B cell (primary cell): ENCODE measurements around the gene NOX1. TPM values are rescaled to one million over a fixed set of nuclear protein-coding genes. Genes with fewer than 3 reads are reported as not detected.

Experiments
- ATAC-seq: fragments of 200-7000 bp; cut with Tn5 transposase; one replicate; pipeline ENCODE4 v1.10.0; 2021; ENCODE audit warnings: low read depth, mild to moderate bottlenecking, moderate number of reproducible peaks, moderate library complexity
- CTCF ChIA-PET: fragments of 350-600 bp; sonication (Branson Sonifier 250); formaldehyde crosslinking; loops from one replicate; lab custom pipeline; 2021; ENCODE audit warnings: antibody characterized with exemption, inconsistent platforms; lab: Charles Lee
- POLR2A ChIA-PET: fragments of 350-600 bp; sonication (Branson Sonifier 250); formaldehyde crosslinking; loops from one replicate; lab custom pipeline; 2021; ENCODE audit warnings: antibody characterized with exemption; lab: Charles Lee
- DNase-seq: peaks from one replicate; pipeline ENCODE4 v3.0.0; 2013
- H2AFZ ChIP-seq: 2 replicates; pipeline ENCODE4 v1.6.1; 2012; ENCODE audit warnings: mild to moderate bottlenecking, low read depth, low read length; ENCODE audit not compliant: insufficient read depth, poor library complexity, severe bottlenecking
- H3K27ac ChIP-seq, 2 donors: 1 replicate in 1 of 2; 2 replicates in 1 of 2; pipeline ENCODE4 v1.5.1; 2012 to 2013; ENCODE audit warnings: low read length in 2 of 2, mild to moderate bottlenecking in 2 of 2, moderate library complexity in 1 of 2
- H3K27me3 ChIP-seq, 4 experiments: fragments of 200-600 bp in 1 of 4; sonication (generic) in 1 of 4; replicated peaks in 1 of 4; 1 replicate in 2 of 4; 2 replicates in 2 of 4; pipeline versions ENCODE4 v1.6.1 to v1.7.0; 2013 to 2016; ENCODE audit warnings: low read length in 3 of 4, mild to moderate bottlenecking in 2 of 4, mixed read lengths in 1 of 4, moderate library complexity in 1 of 4; ENCODE audit not compliant: insufficient read depth in 4 of 4, control insufficient read depth in 3 of 4; ENCODE audit errors: control extremely low read depth in 1 of 4
- H3K36me3 ChIP-seq, 2 experiments: replicated peaks in 1 of 2; 1 replicate in 1 of 2; 2 replicates in 1 of 2; pipeline versions ENCODE4 v1.6.1 to v1.7.1; 2013; ENCODE audit warnings: low read length in 1 of 2; ENCODE audit not compliant: insufficient read depth in 2 of 2, control insufficient read depth in 1 of 2; ENCODE audit errors: control extremely low read depth in 1 of 2, extremely low read depth in 1 of 2
- H3K4me1 ChIP-seq, 2 donors: fragments of 200-600 bp in 1 of 2; sonication (generic) in 1 of 2; 1 replicate in 1 of 2; 2 replicates in 1 of 2; pipeline versions ENCODE4 v1.5.1 to v1.6.1; 2013 to 2017; ENCODE audit warnings: low read length in 2 of 2; ENCODE audit not compliant: control insufficient read depth in 2 of 2, insufficient read depth in 2 of 2
- H3K4me2 ChIP-seq: replicated peaks from 2 replicates; pipeline ENCODE3; 2012; ENCODE audit warnings: mild to moderate bottlenecking, low read depth, low read length; ENCODE audit not compliant: poor library complexity, severe bottlenecking
- H3K4me3 ChIP-seq, 5 experiments: fragments of 200-600 bp in 1 of 5; sonication (generic) in 1 of 5; 1 replicate in 3 of 5; 2 replicates in 2 of 5; pipeline versions ENCODE4 v1.5.1 to v1.7.0; 2011 to 2016; ENCODE audit warnings: low read length in 4 of 5, mild to moderate bottlenecking in 4 of 5, low read depth in 2 of 5, control low read depth in 1 of 5, moderate library complexity in 1 of 5; ENCODE audit not compliant: insufficient read depth in 1 of 5; ENCODE audit errors: control extremely low read depth in 1 of 5, extremely low read depth in 1 of 5
- H3K79me2 ChIP-seq: fragments of 200-600 bp; sonication (generic); one replicate; pipeline ENCODE4 v1.6.0; 2016; ENCODE audit warnings: low read length; ENCODE audit not compliant: control insufficient read depth, insufficient read depth
- H3K9ac ChIP-seq: fragments of 200-600 bp; sonication (generic); 2 replicates; pipeline ENCODE4 v1.6.1; 2017; ENCODE audit warnings: mild to moderate bottlenecking, low read length, moderate library complexity
- H3K9me3 ChIP-seq, 3 donors: one replicate each; pipeline versions ENCODE4 v1.6.1 to v1.7.1; 2013; ENCODE audit warnings: low read length in 2 of 3; ENCODE audit not compliant: control insufficient read depth in 2 of 3, insufficient read depth in 1 of 3; ENCODE audit errors: control extremely low read depth in 1 of 3
- H4K20me1 ChIP-seq: 2 replicates; pipeline ENCODE4 v1.6.0; 2012; ENCODE audit warnings: mild to moderate bottlenecking, low read length; ENCODE audit not compliant: insufficient read depth, control insufficient read depth, poor library complexity, severe bottlenecking
- H3K27ac Mint-ChIP-seq: one replicate; pipeline ENCODE4 v1.8.0; 2021; ENCODE audit warnings: mixed read lengths
- H3K27me3 Mint-ChIP-seq: one replicate; pipeline ENCODE4 v1.8.0; 2021; ENCODE audit warnings: mixed read lengths
- H3K4me1 Mint-ChIP-seq: one replicate; pipeline ENCODE4 v1.8.0; 2021; ENCODE audit warnings: mixed read lengths
- H3K4me3 Mint-ChIP-seq: one replicate; pipeline ENCODE4 v1.8.0; 2021; ENCODE audit warnings: mixed read lengths
- H3K9me3 Mint-ChIP-seq: one replicate; pipeline ENCODE4 v1.8.0; 2022; ENCODE audit warnings: mixed read lengths; ENCODE audit not compliant: insufficient read depth
- CTCF ChIP-seq: fragments of 200-600 bp; IDR thresholded peaks from one replicate; pipeline ENCODE4 v1.8.0; 2022; ENCODE audit warnings: antibody characterized with exemption, mild to moderate bottlenecking
- EZH2 ChIP-seq: IDR thresholded peaks from 2 replicates; pipeline ENCODE4 v1.6.1; 2012; ENCODE audit warnings: borderline replicate concordance, low read depth, mild to moderate bottlenecking, moderate library complexity, low read length; ENCODE audit not compliant: insufficient read depth, poor library complexity, severe bottlenecking
- WGBS: methylation state at CpG from one replicate; pipeline ENCODE4 v1.1.5; 2013; ENCODE audit warnings: missing lambda C conversion rate; ENCODE audit not compliant: insufficient coverage; 5-methylcytosine and 5-hydroxymethylcytosine counted together
- intact Hi-C: fragments of 100-400 bp; cut with micrococcal nuclease; formaldehyde crosslinking; loops from one replicate; pipeline ENCODE4 v1.10.0; 2022
- polyA plus RNA-seq: library from polyadenylated mRNA; depleted of rRNA; stranded (reverse); fragments of >200 nt; gene quantifications from 2 replicates; pipeline ENCODE4 v1.2.3, GENCODE V29; 2012
- total RNA-seq, 2 donors: library from RNA; stranded (reverse); fragments of 120-200 nt in 1 of 2; gene quantifications; 1 replicate in 1 of 2; 2 replicates in 1 of 2; pipeline versions ENCODE4 v1.2.3 to v1.2.4, GENCODE V29; 2013 to 2022

The NOX1 gene
- total and polyA plus RNA-seq, 2 donors (not counting 1 experiment from before 2014, with no cell fraction given), result 0.13 TPM; not detected in 1

GRCh38 chrX:100819837-100820666 lies 54.1 kb downstream of the NOX1 start, which contains the start of gene CSTF2:
CSTF2 (plus strand) TSS chrX:100820391; CDS start chrX:100820417, 26 bp downstream.
- CTCF ChIA-PET, result no interaction called here

More at GRCh38 chrX:100819837-100820666, 54.1 kb downstream of the NOX1 start, which contains the start of gene CSTF2:
- POLR2A ChIA-PET, result no interaction called here
- Mint-ChIP-seq H3K9me3 (no peaks in the 10 kb centered on the region), H3K4me1 (peaks cover 10% of the 10 kb centered on the region), H3K27me3 (peaks cover 12% of the 10 kb centered on the region), H3K4me3 (peak within 1 kb of the TSS; percentile 88), H3K27ac (peak within 1 kb of the TSS; percentile 81)
- peaks cover 0 to 11% of the 10 kb centered on the region in 2 experiments for H3K36me3 ChIP-seq
- ATAC-seq (peak; percentile 95), DNase-seq (peak; percentile 88)
- under 1% methylated on average over 35 of the region's 49 CpGs for WGBS
- H3K27me3 ChIP-seq, result peaks cover 0 to 2% (median 0%) of the 10 kb centered on the region in 4 experiments
- TF ChIP-seq EZH2 (no peak), CTCF (no peak)
- H3K27ac ChIP-seq, result peak within 1 kb of the TSS; percentile 76 to 89
- peak within 1 kb of the TSS; percentile 81 for H2AFZ ChIP-seq
- no peaks in the 10 kb centered on the region for H3K9me3 ChIP-seq
- no peaks in the 10 kb centered on the region for H3K79me2 ChIP-seq
- peak within 1 kb of the TSS; percentile 64 to 81 (median 72) for H3K4me3 ChIP-seq
- H3K9ac ChIP-seq, result peak within 1 kb of the TSS; percentile 67
- peaks cover 0 to 8% of the 10 kb centered on the region in 2 donors for H3K4me1 ChIP-seq
- H4K20me1 ChIP-seq, result no peaks in the 10 kb centered on the region
- H3K4me2 ChIP-seq, result peak within 1 kb of the TSS; percentile 70
- intact Hi-C loops, result loop anchor here (1.0 to 10.0 kb wide), 3 partner anchors 105 to 277 kb away; partner anchors contain the start of genes TRMT2B and XKRX
